ENCODE results near the gene UTS2B.

UTS2B gene

DNA sequence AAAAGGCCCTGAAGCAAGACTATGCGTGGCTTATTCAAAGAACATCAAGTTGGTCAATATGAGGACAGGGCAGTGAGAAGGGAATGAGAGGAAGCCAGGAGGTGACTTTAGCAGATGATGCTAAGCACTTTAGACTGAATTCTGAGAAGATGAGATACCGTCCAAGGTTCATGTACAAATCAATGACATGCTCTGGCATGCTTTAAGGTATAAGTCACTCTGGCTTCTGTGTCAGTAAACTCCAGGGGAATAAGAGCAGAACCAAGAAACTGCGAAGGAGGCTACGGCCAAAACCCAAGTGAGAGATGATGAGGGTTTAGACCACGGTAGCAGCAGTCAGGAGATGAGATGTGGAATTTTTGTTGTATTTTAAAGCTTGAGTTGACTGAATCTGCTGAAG, 10.0 kb downstream of the UTS2B start:
- ATAC-seq (no peak), DNase-seq (no peak)
- no peaks in the 10 kb centered on the region for H3K27me3 Mint-ChIP-seq
- H3K4me3 Mint-ChIP-seq = no peak overlapping the region
- no peaks in the 10 kb centered on the region for H3K36me3 Mint-ChIP-seq (ENCODE audit: low read depth)
- no peaks in the 10 kb centered on the region for H3K9me3 Mint-ChIP-seq
- H3K4me1 Mint-ChIP-seq = no peaks in the 10 kb centered on the region
- no peak overlapping the region for H3K27ac Mint-ChIP-seq

DNA sequence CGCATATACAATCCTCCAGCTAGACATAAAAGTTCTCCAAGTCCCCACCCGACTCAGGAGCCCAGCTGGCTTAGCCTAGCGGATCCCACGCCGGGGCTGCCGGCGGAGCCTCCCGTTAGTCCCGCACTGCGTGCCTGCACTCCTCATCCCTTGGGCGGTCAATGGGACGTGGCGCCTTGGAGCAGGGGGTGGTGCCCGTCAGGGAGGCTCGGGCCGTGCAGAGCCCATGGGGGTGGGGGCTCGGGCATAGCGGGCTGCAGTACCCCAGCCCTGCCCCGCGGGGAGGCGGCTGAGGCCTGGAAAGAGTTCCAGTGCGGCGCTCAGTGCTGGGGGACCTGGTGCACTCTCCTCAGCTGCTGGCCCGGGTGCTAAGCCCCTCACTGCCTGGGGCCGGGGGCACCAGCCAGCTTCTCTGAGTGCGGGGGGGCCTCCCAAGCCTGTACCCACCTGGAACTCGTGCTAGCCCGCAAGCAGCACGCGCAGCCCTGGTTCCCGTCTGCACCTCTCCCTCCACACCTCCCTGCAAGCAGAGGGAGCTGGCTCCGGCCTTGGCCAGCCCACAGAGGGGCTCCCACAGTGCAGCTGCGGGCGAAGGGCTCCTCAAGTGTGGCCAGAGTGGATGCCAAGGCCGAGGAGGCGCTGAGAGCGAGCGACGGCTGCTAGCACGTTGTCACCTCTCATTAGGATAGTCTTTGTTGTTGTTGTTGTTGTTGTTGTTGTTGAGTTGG, 13.3 kb downstream of the UTS2B start:
- Mint-ChIP-seq H3K9me3 (no peaks in the 10 kb centered on the region), H3K36me3 (ENCODE audit: low read depth) (no peaks in the 10 kb centered on the region), H3K27me3 (no peaks in the 10 kb centered on the region), H3K27ac (no peak overlapping the region), H3K4me3 (no peak overlapping the region), H3K4me1 (no peaks in the 10 kb centered on the region)
- DNase-seq (no peak), ATAC-seq (no peak)

DNA sequence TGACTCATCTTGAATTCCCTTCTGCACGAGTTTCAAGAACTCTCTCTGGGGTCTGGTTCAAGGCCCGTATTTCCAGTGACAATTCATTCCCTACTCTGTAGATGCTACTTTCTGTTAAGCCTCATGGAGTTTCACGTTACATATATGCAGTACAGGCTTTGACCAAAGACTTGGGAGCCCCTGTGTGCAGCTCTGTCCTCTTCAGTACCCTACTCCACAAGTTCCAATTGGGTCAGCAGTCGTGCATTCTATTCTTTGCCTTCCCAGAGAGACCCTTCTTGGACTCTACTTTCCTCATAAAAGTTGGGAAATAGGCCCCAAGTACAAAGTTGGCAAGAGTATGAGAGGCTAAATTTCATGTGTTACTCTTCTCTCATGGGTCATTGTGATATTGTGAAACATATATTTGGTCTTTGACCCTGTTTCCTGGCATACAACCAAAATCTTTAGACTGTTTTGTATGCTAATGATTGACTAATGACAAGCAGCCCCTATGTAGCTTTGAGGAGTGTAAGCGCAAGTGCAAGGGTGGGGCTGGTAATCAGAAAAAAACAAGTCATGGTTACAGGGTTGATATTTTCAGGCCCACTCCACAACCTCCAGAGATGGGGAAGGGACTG, 16.1 kb downstream of the UTS2B start:
- ATAC-seq (no peak), DNase-seq (no peak)
- Mint-ChIP-seq H3K4me3 (no peak overlapping the region), H3K36me3 (ENCODE audit: low read depth) (no peaks in the 10 kb centered on the region), H3K27ac (no peak overlapping the region), H3K4me1 (no peaks in the 10 kb centered on the region), H3K27me3 (no peaks in the 10 kb centered on the region), H3K9me3 (no peaks in the 10 kb centered on the region)

DNA sequence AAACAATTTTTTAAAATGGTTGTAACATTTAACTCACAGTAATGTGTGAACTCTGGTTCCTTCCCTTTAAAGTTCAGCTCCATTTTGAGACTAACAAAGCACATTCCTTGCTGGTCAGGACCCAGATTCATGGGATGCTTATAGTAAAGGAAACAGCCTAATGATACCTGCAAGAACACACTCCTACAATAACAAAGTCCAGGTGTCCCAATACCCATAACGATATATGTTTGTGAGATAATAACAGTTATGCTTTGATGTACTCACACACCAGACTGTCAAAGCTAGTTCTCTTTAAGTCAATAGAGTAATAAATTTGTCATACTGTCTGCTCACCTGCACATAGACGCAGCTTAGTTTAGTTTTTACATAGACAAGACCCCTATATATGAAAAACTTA, 17.0 kb downstream of the UTS2B start:
- no peak for ATAC-seq
- DNase-seq = no peak
- no peak overlapping the region for H3K4me3 Mint-ChIP-seq
- H3K9me3 Mint-ChIP-seq = no peaks in the 10 kb centered on the region
- H3K27me3 Mint-ChIP-seq = no peaks in the 10 kb centered on the region
- no peaks in the 10 kb centered on the region for H3K36me3 Mint-ChIP-seq (ENCODE audit: low read depth)
- no peak overlapping the region for H3K27ac Mint-ChIP-seq
- no peaks in the 10 kb centered on the region for H3K4me1 Mint-ChIP-seq

DNA sequence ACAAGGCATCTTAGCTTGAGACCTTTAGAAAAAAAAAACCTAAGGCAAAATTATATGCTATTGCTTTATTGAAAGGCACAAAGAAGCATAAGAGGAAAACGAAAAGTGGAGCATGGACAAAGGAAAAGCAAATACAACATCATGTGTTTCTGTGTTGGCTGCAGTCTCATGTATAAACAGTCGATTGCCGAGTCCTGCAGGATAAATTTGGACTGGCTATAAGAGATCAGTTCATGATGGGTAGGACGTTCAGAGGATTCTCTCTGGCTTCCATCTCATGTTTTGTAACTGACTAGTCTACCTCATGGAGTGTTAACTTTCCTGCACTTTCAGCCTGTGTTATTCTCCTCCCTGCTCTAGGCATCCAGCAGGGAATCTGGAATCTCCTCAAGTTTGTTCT, 23.0 kb downstream of the UTS2B start:
- ATAC-seq (no peak), DNase-seq (no peak)
- Mint-ChIP-seq H3K4me1 (no peaks in the 10 kb centered on the region), H3K27ac (no peak overlapping the region), H3K27me3 (no peaks in the 10 kb centered on the region), H3K4me3 (no peak overlapping the region), H3K9me3 (no peaks in the 10 kb centered on the region), H3K36me3 (ENCODE audit: low read depth) (no peaks in the 10 kb centered on the region)

DNA sequence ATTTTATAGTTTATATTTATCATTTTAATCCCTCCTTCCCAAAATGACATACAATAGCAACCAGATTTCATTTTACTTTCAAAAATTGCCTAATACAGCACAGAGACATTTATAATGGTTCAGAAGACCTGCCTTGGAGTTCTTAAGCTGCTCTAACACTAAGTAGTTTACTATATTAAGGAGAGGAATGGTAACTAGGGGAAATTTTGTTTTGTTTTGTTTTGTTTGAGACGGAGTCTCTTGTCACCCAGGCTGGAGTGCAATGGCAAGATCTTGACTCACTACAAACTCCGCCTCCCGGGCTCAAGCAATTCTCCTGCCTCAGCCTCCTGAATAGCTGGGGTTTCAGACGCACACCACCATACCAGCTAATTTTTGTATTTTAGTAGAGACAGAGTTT, 23.9 kb downstream of the UTS2B start:
- Mint-ChIP-seq H3K9me3 (no peaks in the 10 kb centered on the region), H3K4me1 (peaks cover 2% of the 10 kb centered on the region), H3K27ac (no peak overlapping the region), H3K27me3 (no peaks in the 10 kb centered on the region), H3K36me3 (ENCODE audit: low read depth) (no peaks in the 10 kb centered on the region), H3K4me3 (no peak overlapping the region)
- ATAC-seq = no peak
- no peak for DNase-seq

DNA sequence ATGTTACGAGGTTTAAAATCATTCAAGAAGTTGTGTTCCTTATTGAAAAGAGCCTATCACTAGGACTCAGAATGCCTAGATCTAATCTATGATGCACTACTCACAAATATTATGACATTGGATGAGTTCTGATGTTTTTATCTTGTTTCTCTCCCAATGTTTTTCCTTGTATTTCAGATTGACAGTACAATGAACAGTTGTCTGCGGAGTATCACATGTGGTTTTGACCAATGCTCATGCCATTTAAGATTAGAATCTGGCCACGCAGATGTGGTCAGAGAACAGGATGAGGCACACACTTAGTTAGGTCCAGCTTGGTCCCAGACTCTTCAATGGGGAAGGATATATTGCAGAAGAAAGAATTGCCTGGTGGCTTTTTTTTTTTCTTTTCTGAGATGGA, 26.7 kb downstream of the UTS2B start:
- Mint-ChIP-seq H3K36me3 (ENCODE audit: low read depth) (no peaks in the 10 kb centered on the region), H3K4me3 (no peak overlapping the region), H3K27me3 (no peaks in the 10 kb centered on the region), H3K27ac (no peak overlapping the region), H3K9me3 (no peaks in the 10 kb centered on the region), H3K4me1 (peaks cover 14% of the 10 kb centered on the region)
- ATAC-seq (no peak), DNase-seq (no peak)

DNA sequence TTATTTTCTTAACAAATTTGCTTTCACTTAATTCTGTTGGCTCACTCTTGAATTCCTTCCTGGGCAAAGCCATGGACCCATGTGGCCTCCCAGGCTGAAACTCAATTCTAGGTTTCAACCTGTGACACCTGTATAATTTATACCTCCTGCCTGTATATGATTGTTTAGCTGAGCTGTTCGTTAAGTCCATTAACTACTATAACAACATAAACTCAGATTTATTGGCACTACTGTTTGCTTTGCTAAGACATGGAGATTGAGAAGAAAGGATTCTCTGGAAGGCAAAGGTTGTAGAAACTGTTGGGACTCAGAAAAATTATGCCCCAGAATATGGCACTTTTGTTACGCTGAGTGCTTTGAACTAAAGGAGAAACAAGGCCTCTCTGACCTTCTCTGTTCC, 27.9 kb downstream of the UTS2B start:
- ATAC-seq (no peak), DNase-seq (no peak)
- no peaks in the 10 kb centered on the region for H3K36me3 Mint-ChIP-seq (ENCODE audit: low read depth)
- no peak overlapping the region for H3K4me3 Mint-ChIP-seq
- no peaks in the 10 kb centered on the region for H3K27me3 Mint-ChIP-seq
- H3K4me1 Mint-ChIP-seq = peaks cover 19% of the 10 kb centered on the region
- H3K27ac Mint-ChIP-seq = no peak overlapping the region
- H3K9me3 Mint-ChIP-seq = no peaks in the 10 kb centered on the region

DNA sequence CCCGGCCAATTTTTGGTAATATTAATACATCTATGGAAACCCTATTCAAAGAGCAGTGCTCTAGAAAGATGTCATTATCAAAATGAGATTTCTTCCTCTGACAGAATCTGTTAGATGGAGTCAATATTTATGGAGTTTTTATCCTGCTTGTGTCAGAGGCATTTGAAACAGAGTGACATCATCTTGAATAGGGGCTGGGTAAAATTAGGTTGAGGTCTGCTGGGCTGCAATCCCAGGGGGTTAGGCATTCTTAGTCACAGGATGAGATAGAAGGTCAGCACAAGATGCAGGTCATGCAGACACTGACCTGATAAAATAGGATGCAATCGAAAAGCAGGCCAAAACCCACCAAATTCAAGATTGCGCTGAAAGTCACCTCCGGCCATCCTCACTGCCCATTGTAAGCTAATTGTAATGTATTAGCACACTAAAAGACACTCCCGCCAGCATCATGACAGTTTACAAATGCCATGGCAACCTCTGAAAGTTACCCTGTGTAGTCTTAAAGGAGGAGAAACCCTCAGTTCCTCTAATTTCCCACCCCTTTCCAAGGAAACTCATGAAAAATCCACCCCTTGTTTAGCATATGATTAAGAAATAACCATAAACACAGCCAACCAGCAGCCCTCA, 28.4 kb downstream of the UTS2B start:
- peaks cover 19% of the 10 kb centered on the region for H3K4me1 Mint-ChIP-seq
- H3K27me3 Mint-ChIP-seq = no peaks in the 10 kb centered on the region
- DNase-seq (no peak), ATAC-seq (no peak)
- H3K9me3 Mint-ChIP-seq = no peaks in the 10 kb centered on the region
- no peak overlapping the region for H3K27ac Mint-ChIP-seq
- H3K4me3 Mint-ChIP-seq = no peak overlapping the region
- H3K36me3 Mint-ChIP-seq (ENCODE audit: low read depth) = no peaks in the 10 kb centered on the region

DNA sequence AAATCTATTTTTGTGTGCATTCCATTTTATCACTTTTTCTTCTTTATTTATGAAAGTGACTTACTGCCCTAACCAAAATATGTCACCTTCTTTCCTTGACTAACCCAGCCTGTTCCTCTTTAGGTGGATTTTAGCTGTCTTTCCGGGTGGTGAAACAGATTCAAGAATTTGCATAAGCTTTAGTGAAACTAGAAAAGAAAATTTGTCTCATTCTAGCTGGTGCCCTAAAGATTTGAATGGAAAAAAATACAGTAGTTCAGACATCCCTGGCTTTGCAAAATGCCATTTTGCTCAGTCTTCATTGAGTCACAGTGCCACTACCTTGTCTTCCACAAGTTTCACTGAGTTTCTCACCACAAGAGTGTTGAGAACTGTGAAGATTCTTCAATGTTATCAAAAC, 29.3 kb downstream of the UTS2B start:
- ATAC-seq = no peak
- no peaks in the 10 kb centered on the region for H3K27me3 Mint-ChIP-seq

DNA sequence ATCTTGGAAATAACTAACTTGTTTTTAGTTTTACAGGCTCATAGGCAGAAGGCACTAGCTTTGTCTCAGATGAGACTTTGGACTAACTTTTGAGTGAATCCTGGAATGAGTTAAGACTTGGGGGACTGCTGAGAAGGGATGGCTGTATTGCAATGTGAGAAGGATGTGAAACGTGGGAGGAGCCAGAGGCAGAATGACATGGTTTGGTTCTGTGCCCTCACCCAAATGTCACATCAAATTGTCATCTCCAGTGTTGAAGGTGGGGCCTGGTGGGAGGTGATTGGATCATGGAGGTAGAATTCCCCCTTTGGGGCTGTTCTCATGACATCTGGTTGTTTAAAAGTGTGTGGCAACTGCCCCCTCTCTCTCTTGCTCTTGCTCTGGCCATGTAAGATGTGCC, 29.9 kb downstream of the UTS2B start:
- peaks cover 19% of the 10 kb centered on the region for H3K4me1 Mint-ChIP-seq
- no peaks in the 10 kb centered on the region for H3K27me3 Mint-ChIP-seq
- H3K36me3 Mint-ChIP-seq (ENCODE audit: low read depth) = no peaks in the 10 kb centered on the region
- DNase-seq (no peak), ATAC-seq (peak; percentile 38)
- H3K27ac Mint-ChIP-seq = peak overlapping the region; percentile 4
- no peaks in the 10 kb centered on the region for H3K9me3 Mint-ChIP-seq
- no peak overlapping the region for H3K4me3 Mint-ChIP-seq

More for the DNA sequence above, 29.3 kb downstream of the UTS2B start:
- no peak overlapping the region for H3K4me3 Mint-ChIP-seq
- no peaks in the 10 kb centered on the region for H3K9me3 Mint-ChIP-seq
- no peak for DNase-seq
- peak overlapping the region; percentile 22 for H3K27ac Mint-ChIP-seq
- no peaks in the 10 kb centered on the region for H3K36me3 Mint-ChIP-seq (ENCODE audit: low read depth)
- peaks cover 19% of the 10 kb centered on the region for H3K4me1 Mint-ChIP-seq

DNA sequence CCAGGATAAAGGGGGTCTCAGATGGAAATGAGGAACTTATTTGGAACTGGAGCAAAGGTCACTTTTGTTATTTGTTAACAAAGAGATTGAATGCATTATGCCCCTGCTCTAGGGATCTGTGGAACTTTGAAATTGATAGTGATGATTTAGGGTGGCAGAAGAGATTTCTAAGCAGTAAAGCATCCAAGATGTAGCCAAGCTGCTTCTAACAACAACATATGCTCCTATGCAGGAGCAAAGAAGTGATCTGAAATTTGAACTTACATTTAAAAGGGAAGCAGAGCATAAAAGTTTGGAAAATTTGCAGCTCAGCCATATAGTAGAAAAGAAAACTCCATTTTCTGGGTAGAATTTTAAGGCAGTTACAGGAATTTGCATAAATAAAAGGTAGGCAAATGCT, 31.5 kb downstream of the UTS2B start:
- Mint-ChIP-seq H3K27ac (no peak overlapping the region), H3K36me3 (ENCODE audit: low read depth) (no peaks in the 10 kb centered on the region), H3K4me3 (no peak overlapping the region), H3K27me3 (no peaks in the 10 kb centered on the region), H3K4me1 (peaks cover 19% of the 10 kb centered on the region), H3K9me3 (no peaks in the 10 kb centered on the region)
- no peak for ATAC-seq
- no peak for DNase-seq

DNA sequence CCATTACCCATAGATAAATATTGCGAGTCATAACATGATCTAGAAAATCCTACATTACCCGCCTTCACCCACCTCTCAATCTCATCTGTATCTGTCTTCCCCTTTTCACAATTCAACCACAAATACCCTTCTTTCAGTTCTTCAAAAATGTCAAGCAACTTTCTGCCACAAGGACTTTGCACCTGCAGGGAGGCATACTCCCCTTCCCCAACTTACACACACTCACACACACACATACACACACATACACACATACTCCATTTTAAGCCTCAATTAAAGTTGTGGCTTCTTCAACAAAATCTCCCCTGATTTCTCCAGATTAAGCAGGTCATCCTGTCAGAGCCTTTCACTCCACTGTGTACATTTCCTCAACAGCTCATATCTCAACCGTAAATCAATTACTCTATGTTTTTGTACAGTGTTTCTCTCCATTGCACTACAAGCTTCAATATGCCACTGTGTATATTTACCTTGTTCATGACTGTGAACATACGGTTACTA, 34.2 kb downstream of the UTS2B start:
- H3K9me3 Mint-ChIP-seq = no peaks in the 10 kb centered on the region
- H3K4me3 Mint-ChIP-seq = no peak overlapping the region
- H3K27me3 Mint-ChIP-seq = no peaks in the 10 kb centered on the region
- no peak for DNase-seq
- peaks cover 24% of the 10 kb centered on the region for H3K4me1 Mint-ChIP-seq
- ATAC-seq = peak; percentile 24
- no peaks in the 10 kb centered on the region for H3K36me3 Mint-ChIP-seq (ENCODE audit: low read depth)
- no peak overlapping the region for H3K27ac Mint-ChIP-seq

DNA sequence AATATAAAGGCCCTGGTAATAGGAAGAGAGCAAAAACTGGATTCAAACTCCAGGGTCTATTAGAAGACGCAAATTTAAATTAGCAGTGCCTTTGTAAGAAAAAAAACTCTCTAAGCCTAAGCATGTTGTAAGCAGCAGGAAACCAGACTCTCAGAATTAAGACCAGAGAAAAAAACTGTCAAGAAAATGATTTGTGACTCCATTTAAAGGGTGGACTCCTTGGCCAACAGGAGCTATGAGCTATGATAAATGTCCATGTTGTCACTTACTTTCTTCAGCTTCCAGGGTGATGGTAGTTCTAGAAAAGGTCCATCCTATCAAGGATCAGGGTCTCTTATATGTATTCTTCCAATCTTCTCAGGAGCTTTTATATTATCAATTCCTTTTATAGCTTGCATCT, 36.0 kb downstream of the UTS2B start:
- Mint-ChIP-seq H3K36me3 (ENCODE audit: low read depth) (no peaks in the 10 kb centered on the region), H3K9me3 (no peaks in the 10 kb centered on the region), H3K27me3 (no peaks in the 10 kb centered on the region), H3K4me3 (no peak overlapping the region), H3K27ac (no peak overlapping the region), H3K4me1 (peaks cover 20% of the 10 kb centered on the region)
- ATAC-seq (no peak), DNase-seq (no peak)
